Body of pancreas (tissue), 4 donors: ENCODE measurements around the gene EPM2A. TPM values are rescaled to one million over a fixed set of nuclear protein-coding genes. Genes with fewer than 3 reads are reported as not detected.

Experiments used
- ATAC-seq: fragments of 150-250 bp; one replicate; pipeline ENCODE4 v1.9.1; 2016
- DNase-seq, 4 donors: peaks; one replicate each; pipeline ENCODE4 v3.0.0-alpha.2; 2019
- H3K27ac ChIP-seq, 4 donors: fragments of 200-600 bp; sonication (generic); 1 replicate in 3 of 4; 2 replicates in 1 of 4; pipeline versions ENCODE4 v1.5.1 to v1.6.1; 2016 to 2019; ENCODE audit warnings: mild to moderate bottlenecking in 1 of 4, mixed read lengths in 1 of 4, moderate library complexity in 1 of 4
- H3K27me3 ChIP-seq, 2 donors: fragments of 200-600 bp; sonication (generic); one replicate each; pipeline ENCODE4 v1.6.0; 2016; ENCODE audit warnings: mild to moderate bottlenecking in 1 of 2
- H3K36me3 ChIP-seq, 2 donors: fragments of 200-600 bp; sonication (generic); replicated peaks in 1 of 2; 2 replicates each; pipeline ENCODE4 v1.5.1; 2016; ENCODE audit warnings: low read depth in 2 of 2; ENCODE audit not compliant: insufficient read depth in 1 of 2
- H3K4me1 ChIP-seq: fragments of 200-600 bp; sonication (generic); one replicate; pipeline ENCODE4 v1.6.0; 2016
- H3K4me3 ChIP-seq, 2 donors: fragments of 200-600 bp; sonication (generic); 1 replicate in 1 of 2; 2 replicates in 1 of 2; pipeline ENCODE4 v1.5.1; 2016 to 2019
- H3K9me3 ChIP-seq, 3 donors: fragments of 200-600 bp; sonication (generic); 1 replicate in 2 of 3; 2 replicates in 1 of 3; pipeline ENCODE4 v1.5.1; 2016
- POLR2A ChIP-seq, 3 donors: fragments of 450-650 bp; IDR thresholded peaks; one replicate each; pipeline ENCODE4 v1.6.1; 2016; ENCODE audit warnings: antibody characterized with exemption in 3 of 3, mild to moderate bottlenecking in 2 of 3
- WGBS, 2 donors: methylation state at CpG; one replicate each; pipeline ENCODE4 v1.1.5; 2017; 5-methylcytosine and 5-hydroxymethylcytosine counted together
- intact Hi-C: fragments of 100-400 bp; cut with DNase I; formaldehyde crosslinking; loops from one replicate; pipeline ENCODE4 v1.15.1; 2023
- total RNA-seq, 2 donors: library from RNA; depleted of rRNA; stranded (reverse); fragments of >200 nt; gene quantifications; one replicate each; pipeline ENCODE4 v1.1.0, GENCODE V29; 2016
- TF ChIP-seq, protein P1 (sequence below), 7 experiments: fragments of 450-650 bp in 4 of 7; fragments of 200-600 bp in 3 of 7; sonication (generic) in 3 of 7; IDR thresholded peaks; one replicate each; pipeline ENCODE4 v1.5.1; 2016 to 2019; ENCODE audit warnings: antibody characterized with exemption in 7 of 7

EPM2A gene
- total RNA-seq, 2 donors from 2014 or later = 17.4 to 18.8 TPM

DNA sequence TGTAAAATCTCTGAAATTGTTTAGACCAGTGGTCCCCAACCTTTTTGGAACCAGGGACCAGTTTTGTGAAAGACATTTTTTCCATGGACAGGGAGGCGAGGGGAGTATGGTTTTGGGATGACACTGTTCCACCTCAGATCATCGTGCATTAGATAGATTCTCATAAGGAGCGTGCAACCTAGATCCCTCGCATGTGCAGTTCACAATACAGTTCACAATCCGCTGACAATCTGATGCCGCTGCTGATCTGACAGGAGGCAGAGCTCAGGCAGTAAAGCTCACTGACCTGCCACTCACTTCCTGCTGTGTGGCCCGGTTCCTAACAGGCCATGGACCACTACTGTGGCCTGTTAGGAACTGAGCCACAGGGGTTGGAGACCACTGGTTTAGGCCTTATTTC is 115.2 kb downstream of the EPM2A start:
- DNase-seq = no peak
- H3K4me3 ChIP-seq = no peak overlapping the region
- intact Hi-C loops = no loop called here
- TF ChIP-seq, protein P1, sequence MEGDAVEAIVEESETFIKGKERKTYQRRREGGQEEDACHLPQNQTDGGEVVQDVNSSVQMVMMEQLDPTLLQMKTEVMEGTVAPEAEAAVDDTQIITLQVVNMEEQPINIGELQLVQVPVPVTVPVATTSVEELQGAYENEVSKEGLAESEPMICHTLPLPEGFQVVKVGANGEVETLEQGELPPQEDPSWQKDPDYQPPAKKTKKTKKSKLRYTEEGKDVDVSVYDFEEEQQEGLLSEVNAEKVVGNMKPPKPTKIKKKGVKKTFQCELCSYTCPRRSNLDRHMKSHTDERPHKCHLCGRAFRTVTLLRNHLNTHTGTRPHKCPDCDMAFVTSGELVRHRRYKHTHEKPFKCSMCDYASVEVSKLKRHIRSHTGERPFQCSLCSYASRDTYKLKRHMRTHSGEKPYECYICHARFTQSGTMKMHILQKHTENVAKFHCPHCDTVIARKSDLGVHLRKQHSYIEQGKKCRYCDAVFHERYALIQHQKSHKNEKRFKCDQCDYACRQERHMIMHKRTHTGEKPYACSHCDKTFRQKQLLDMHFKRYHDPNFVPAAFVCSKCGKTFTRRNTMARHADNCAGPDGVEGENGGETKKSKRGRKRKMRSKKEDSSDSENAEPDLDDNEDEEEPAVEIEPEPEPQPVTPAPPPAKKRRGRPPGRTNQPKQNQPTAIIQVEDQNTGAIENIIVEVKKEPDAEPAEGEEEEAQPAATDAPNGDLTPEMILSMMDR (IDR thresholded peaks at IDR 0.05) = no peak
- no peak for TF ChIP-seq POLR2A (IDR thresholded peaks at IDR 0.05)
- H3K9me3 ChIP-seq = no peaks in the 10 kb centered on the region
- no peaks in the 10 kb centered on the region for H3K36me3 ChIP-seq
- H3K27me3 ChIP-seq = no peaks in the 10 kb centered on the region
- no peaks in the 10 kb centered on the region for H3K4me1 ChIP-seq
- no peak for ATAC-seq
- WGBS, 2 donors = 89 to 94% methylated on average over 7 of the region's 7 CpGs
- no peak overlapping the region for H3K27ac ChIP-seq

DNA sequence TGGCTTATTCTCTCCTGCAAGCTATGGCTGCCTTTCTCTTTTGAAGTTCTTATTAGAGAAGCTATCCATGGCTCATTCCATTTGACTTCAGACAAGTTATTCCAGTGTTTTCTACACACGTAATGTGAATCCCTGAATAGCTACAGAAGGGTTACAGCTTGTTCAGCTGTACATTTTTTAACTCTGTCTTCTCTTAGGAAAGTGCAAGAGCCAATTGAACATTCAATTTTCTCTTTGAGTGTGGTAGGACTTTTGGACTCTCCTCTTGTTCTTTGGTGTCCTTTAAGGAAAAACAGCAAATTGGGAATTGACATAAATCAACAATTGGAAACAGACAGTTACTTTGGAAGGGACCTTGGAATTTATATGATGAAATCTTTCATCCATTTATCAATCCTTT is 125.8 kb downstream of the EPM2A start:
- no peaks in the 10 kb centered on the region for H3K36me3 ChIP-seq
- no peaks in the 10 kb centered on the region for H3K9me3 ChIP-seq
- ATAC-seq = no peak
- no peaks in the 10 kb centered on the region for H3K27me3 ChIP-seq
- intact Hi-C loops = no loop called here
- no peak overlapping the region for H3K27ac ChIP-seq
- TF ChIP-seq POLR2A (IDR thresholded peaks at IDR 0.05) = no peak
- H3K4me1 ChIP-seq = no peaks in the 10 kb centered on the region
- DNase-seq = no peak
- H3K4me3 ChIP-seq = no peak overlapping the region
- WGBS, 2 donors = 44 to 65% methylated on average over 1 of the region's 1 CpG

DNA sequence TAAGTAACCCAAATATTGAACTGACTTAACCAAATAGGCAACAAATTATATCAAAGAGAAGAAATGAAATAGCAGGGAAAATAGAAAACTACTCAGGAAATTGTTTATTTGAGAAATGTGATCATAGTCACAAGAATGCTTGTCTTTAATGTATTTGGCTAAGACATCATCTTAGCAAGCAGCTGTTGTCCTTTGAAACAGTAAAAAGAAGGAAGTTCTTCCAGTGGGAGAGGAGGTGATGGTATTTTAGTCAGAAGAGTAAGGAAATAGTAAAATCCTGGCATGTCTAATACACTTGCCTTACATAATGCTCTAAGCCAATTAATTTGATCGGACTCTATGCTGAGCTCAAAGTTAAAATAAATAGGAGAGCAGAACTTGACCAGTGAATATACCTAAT is 126.5 kb downstream of the EPM2A start:
- H3K9me3 ChIP-seq = no peaks in the 10 kb centered on the region
- no peaks in the 10 kb centered on the region for H3K27me3 ChIP-seq
- TF ChIP-seq, protein P1 (IDR thresholded peaks at IDR 0.05) = no peak
- TF ChIP-seq POLR2A (IDR thresholded peaks at IDR 0.05) = no peak
- intact Hi-C loops = no loop called here
- H3K27ac ChIP-seq = no peak overlapping the region
- ATAC-seq (no peak), DNase-seq (no peak)
- no peaks in the 10 kb centered on the region for H3K36me3 ChIP-seq
- H3K4me1 ChIP-seq = no peaks in the 10 kb centered on the region
- 93% methylated on average over 1 of the region's 1 CpG for WGBS, 2 donors
- H3K4me3 ChIP-seq = no peak overlapping the region

DNA sequence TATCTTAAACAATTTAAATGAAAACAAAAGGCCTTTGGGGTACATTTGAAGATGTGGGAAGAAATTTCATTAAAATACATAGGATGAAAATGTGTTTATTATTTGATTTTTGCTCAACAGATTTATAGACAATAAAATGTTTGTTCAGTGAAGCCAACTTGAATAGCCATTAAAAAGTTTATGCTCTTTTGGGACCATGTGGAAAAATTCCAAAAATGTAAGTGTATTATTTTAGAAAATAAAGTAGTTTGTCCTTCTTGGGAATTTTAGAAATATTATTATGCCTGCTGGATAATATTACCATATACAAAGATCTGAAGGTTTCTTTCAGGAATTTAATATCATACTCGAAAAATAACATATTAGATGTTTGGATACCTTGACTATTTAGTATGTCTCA is 131.3 kb downstream of the EPM2A start:
- no peak overlapping the region for H3K4me3 ChIP-seq
- ATAC-seq = no peak

DNA sequence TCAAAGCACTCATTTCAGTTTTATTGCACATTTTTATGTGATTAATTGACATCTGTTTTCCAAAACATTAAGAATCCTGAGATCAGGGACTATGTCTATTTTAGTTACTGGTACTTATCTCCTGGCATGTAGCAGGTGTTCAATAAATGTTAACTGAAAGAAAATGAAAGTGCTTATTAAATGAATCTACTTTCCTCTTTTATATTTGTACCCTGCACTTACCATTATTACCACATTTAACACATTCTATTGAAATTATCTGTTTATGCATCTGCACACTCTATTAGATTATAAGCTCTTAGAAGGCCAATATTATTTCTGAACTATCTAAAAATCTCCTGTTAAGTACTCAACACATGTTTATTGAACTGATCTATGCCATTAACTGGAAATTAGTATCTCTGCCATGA is 131.9 kb downstream of the EPM2A start:
- no peaks in the 10 kb centered on the region for H3K27me3 ChIP-seq
- no peak overlapping the region for H3K27ac ChIP-seq
- no peaks in the 10 kb centered on the region for H3K9me3 ChIP-seq
- H3K4me1 ChIP-seq = no peaks in the 10 kb centered on the region
- DNase-seq (no peak), ATAC-seq (no peak)
- H3K36me3 ChIP-seq = no peaks in the 10 kb centered on the region
- TF ChIP-seq, protein P1 (IDR thresholded peaks at IDR 0.05) = no peak
- TF ChIP-seq POLR2A (IDR thresholded peaks at IDR 0.05) = no peak
- intact Hi-C loops = no loop called here
- no peak overlapping the region for H3K4me3 ChIP-seq

More for the DNA sequence above, 131.3 kb downstream of the EPM2A start:
- WGBS, 2 donors = 65 to 67% methylated on average over 1 of the region's 1 CpG
- TF ChIP-seq, protein P1 (IDR thresholded peaks at IDR 0.05) = no peak
- no peak for TF ChIP-seq POLR2A (IDR thresholded peaks at IDR 0.05)
- Histone ChIP-seq H3K4me1 (no peaks in the 10 kb centered on the region), H3K27ac (no peak overlapping the region), H3K27me3 (no peaks in the 10 kb centered on the region), H3K36me3 (no peaks in the 10 kb centered on the region), H3K9me3 (no peaks in the 10 kb centered on the region)
- intact Hi-C loops = no loop called here
- DNase-seq = no peak
